HL-60/S4 (cell line): ENCODE data around the gene KCTD16.

Source experiments
- in situ Hi-C: fragments of 300-500 bp; cut with MboI; formaldehyde crosslinking; loops from 2 replicates; pipeline ENCODE4 v1.14.3; 2022; ENCODE audit warnings: low sequenced_read_pairs

Gene KCTD16

DNA sequence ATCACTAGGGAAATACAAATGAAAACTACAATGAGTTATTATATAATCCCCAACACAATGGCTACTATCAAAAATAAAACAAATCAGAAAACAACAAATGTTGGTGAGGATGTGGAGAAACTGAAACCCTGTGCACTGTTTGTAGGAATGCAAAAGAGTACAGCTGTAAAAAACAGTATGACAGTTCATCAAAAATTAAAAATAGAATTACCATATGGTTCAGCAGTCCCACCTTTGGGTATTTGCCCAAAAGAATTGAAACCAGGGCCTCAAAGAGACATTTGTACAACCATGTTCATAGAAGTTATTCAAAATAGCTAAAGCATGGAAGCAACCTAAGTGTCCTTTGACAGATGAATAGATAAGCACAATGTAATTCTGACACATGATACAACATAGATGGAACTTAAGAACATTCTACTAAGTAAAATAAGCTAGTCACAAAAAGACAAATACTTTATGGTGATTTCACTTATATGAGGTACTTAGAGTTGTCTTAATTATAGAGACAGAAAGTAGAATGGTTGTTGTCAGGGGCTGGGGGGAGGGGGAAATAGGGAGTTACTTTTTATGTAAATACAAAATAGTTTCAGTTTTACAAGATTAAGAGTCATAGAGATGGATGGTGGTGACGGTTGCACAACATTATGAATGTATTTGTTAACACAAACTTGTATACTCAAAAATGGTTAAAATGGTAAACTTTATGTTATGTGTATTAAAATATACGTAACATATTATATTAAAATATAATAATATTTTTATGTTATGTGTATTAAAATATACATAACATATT lies 102.8 kb downstream of the KCTD16 start:
- in situ Hi-C loops: no loop called here

DNA sequence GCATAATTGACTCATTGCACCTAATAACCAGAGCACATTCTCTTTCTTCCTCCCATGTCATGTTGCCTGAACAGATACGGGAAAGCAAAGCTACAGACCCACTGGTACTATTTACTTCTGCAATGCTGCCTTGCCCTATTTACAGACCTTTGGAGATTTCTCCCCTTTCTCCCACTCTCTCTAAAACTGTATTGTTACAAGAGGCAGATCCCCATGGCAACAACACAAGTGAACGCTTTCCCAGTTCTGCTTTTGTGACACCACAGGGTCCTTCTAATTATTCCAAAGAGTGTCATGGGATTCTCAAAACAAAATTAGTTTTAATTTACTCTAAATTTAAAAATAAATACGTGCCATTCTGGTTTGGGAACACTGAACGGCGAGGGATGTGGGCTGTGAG lies 104.7 kb downstream of the KCTD16 start:
- in situ Hi-C loops: no loop called here

DNA sequence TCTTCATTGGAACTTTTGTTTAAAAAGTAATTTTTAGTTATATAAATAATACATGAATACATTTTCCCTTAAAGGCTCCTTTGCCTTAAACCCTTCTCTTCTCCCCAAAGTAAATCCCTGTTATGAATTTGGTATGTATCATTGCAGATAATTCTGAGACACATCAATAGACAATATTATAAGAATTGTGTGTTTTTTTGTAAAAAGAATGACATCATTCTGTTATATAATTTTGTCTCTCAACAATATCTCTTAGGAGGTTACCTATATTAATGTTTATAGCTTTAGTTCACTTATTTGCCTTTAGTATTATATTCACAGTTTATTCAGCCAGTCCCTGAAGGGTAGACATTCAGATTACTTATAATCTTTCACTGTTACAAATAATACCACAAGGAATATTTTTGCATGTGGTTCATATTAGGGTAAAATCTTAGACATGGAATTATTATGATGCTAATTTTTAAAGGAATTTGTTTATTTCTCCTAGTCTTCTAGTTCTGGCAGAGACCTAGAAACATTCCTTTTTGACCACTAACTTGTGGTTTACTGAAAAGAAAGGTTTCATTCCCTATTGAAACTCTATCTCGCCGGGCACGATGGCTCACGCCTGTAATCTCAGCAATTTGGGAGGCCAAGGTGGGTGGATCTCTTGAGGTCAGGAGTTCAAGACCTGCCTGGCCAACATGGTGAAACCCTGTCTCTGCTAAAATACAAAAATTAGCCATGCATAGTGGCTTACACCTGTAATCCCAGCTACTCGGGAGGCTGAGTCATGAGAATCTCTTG lies 105.6 kb downstream of the KCTD16 start:
- in situ Hi-C loops: no loop called here

DNA sequence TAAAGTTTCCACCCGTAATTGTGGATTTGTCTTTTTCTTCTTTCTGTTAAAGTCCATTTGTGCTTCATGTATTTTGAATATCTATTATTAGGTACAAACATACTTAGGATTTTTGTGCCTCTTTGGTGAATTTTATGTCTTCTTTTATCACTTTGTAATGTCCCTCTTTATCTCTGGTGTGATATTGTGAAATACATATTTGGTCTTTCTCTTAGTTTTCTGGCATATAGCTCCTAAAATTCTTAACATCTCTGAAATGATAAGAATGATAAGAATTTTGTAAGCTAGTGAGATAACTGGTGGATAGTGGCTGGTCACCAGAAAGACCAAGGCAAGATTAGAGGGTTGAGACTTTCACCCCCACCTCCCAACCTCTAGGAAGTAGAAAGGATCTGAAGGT lies 111.1 kb downstream of the KCTD16 start:
- in situ Hi-C loops: no loop called here

DNA sequence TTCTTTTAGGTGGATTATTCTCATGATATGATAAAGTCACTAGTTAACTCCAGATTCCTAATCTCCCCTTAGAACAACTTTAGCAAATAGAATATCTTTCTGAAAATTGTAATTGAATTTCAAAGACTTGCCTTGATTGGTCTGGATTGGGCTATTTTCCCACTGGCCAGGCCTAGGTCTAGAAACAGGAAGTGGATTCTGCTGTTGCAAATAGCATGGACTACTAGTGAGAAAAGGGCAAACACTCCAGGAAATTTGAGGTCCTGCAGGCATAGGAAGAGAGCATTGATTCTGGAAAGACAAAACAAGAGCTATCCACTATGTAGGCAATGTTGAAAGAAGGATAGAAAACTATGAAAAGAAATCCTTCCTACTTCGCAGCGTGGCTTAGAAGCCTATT lies 113.4 kb downstream of the KCTD16 start:
- in situ Hi-C loops: no loop called here

DNA sequence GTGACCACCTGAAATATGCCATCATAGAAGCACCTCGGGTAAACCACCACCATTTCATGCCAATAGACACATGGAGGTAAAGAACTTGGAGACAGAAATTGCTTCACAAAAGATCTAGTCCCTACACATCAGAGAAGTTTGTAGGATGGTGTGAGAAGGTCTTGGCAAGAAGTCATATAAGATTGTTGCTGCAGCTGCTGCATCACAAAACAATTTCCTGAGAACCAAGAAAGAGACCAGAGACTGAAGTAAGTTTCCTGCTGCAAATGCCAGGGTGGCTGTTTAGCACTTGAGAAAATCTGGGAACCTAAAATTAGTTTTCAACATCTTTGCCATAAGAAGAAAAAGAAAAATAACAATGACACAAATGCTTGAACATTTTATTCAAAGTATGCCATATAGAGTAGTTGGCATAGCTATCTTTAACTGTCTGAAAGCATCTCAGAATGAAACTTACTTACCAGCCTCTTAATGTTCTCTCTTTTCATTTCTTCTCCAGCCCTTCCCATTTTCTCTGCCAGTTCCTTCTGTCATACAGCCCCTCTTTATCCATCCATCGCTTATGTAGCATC lies 114.3 kb downstream of the KCTD16 start:
- in situ Hi-C loops: no loop called here

DNA sequence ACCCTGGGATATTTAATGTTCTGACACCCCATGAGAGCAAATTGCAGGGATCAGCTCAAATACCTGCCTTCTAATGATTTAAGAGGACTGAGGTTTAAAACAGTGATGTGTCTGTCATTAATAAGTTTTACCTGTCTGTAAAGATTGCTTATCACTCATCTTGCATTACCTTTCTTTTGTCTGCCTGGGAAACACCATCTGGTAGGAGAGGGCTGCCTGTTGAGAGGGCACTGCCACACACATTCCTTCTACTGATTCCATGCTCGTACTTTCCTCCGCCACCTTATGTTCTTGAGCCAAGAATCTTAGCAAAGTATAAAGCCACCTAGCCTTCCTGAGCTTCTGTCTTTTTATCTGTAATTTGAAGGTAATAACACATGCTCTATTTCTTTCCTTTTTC lies 118.6 kb downstream of the KCTD16 start:
- in situ Hi-C loops: no loop called here

DNA sequence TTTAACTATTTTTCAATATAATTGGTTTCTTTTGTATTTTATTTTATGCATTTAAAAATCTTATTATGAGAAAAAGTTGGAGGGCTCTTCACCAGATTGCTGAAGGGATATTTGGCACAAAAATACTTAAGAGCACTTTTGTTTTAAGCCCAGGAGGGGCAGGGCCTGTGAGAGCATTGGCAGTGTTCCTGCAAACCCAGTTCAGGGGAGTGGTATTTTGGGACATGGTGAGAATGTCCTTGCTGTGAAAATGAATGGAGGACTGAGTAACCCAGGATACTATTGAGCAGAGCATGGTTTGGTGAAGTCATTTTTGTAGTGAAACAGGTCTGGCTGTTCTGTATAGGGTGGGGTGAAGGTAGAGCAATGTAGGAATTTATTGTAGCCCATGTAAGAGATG lies 121.4 kb downstream of the KCTD16 start:
- in situ Hi-C loops: no loop called here

DNA sequence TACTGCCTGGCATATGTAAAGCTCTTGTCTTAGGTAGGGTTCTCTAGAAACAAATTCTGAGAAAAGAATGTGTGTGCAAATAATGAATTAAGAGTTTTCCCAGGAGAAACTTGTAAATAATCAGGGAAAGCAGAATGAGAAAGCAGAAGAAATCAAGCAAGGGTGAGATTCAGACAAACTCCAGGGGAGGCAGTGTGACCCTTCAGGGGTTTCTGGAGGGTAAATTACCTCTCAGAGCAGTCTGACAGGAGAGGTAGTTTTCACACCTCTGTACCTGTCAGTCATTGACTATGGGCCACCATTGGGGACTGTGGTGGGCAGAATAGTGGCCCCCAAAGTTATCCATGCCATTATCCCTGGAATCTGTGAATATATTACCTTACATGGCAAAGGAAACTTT lies 124.6 kb downstream of the KCTD16 start:
- in situ Hi-C loops: no loop called here

DNA sequence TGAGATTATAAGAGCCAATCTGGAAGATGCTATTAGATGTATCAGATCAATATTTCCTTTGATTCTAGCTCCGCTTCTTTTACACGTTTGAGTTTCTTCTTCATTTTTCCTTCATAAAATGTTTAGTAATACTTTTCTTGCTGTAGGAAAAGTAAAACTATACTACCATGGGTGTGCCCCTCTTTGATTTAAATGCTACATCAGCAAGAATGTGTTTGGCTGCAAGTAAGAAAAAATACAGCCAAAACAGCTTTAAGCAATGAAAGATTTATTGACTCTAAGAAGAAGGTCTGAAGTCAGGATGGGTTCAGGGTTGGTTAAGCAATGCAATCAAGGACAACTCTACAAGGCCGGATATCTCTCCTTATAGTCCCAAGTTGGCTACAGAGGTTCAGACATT lies 126.4 kb downstream of the KCTD16 start:
- in situ Hi-C loops: no loop called here

DNA sequence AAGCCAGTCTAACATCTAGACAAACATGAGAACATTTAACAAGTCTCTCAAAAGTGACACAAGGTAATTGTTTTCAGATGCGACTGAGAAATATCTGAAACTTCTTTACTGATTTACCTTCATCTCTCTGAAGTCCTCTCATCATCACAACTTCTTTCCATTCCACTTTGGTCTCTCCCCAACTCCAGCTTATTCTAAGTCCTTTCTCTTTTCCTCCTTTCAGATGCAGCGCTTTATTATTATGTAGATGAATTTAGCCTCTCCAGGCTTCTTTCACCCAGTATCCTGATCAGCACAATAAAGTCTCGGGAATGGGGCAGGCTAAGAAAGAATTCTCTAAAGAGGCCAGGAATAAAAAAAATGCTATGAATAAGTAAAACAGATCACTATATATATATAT lies 128.0 kb downstream of the KCTD16 start:
- in situ Hi-C loops: no loop called here

DNA sequence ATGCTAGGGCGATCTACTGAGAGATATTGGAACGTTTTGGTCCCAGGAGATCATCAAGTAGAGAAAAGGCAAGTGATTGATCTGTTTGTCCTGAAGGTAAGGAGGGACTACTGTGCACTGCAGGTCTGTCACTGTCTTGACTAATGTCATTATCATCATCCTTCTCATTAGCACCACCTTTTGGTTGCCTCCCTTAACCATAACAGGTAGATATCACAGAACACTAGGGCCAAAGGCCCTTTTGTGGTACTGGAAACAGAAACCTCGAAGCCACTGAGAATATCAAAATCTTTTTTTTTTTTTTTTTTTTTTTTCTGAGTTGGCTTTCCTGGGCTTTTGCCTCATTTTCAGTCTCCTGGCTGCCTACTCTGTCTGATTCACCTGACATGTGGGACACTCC lies 134.0 kb downstream of the KCTD16 start:
- in situ Hi-C loops: no loop called here

DNA sequence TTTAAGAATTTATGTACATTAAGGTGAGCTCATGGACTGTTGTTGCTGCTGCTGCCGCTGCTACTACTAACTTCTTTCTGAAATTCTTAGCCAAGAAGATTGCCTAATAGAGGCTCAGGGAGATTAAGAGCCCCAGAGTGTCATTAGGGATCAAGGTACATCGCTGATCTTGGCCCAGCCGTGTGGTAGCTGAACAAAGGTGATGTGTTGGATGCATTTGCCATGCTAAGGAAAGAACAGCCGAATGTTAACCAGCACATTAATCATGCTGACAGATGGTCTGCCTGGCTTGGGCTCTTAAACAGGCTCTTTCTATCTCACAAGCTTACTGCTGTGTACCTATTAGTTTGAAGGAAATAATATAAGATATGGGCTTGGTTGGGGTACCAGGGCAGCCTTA lies 137.1 kb downstream of the KCTD16 start:
- in situ Hi-C loops: no loop called here

DNA sequence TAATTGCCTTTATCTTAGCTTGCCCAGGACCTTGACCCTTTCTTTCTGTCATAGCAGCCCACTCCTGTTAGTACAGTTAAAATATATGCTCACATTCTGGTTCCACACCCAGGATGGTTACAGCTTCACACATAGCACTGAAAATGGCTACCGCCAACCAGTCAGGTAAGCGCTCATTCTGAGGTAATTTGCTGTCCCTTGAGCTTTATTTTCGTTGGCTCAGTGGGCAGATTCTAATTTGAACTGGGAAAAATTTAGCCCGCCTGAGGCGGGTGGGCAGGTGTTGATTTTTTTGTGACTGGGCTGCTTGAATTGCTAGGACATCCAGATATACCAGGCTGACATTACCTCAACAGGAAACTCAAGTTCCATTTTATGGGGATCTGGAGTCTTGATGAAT lies 137.5 kb downstream of the KCTD16 start:
- in situ Hi-C loops: no loop called here

DNA sequence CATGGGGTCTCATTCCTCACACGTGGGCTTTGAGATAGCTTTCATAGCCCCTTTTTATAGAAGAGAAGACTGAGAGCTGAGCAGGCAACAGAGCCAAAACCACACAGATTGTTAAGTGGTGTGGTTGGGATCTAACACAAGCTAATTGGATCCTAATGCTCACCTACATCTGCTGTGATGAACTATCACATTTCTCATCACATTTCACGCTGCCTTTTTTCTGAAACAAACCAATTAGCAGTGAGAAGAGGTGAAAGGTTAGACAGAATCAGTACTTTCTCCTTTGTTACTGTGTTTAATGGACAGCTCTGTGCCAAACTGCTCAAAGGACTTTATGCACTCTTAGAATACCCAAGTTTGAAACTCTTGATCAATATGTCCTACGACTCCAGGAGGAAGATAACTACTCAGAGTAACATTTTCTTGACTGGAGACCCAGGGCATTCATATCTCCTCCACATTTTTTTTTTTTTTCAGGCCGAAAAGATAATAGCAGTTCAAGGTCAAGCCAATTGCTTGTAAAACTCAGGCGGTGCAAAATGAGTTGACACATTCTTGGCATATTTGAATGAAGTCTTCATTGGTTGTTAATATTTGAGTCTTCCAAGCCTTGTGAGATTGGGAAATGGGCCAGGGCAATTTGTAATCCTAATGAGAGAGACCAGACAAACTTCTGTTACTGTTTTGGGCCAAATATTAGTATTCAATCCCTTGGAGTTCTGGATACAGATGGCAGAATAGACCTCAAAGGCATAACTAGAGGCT lies 138.4 kb downstream of the KCTD16 start:
- in situ Hi-C loops: no loop called here

DNA sequence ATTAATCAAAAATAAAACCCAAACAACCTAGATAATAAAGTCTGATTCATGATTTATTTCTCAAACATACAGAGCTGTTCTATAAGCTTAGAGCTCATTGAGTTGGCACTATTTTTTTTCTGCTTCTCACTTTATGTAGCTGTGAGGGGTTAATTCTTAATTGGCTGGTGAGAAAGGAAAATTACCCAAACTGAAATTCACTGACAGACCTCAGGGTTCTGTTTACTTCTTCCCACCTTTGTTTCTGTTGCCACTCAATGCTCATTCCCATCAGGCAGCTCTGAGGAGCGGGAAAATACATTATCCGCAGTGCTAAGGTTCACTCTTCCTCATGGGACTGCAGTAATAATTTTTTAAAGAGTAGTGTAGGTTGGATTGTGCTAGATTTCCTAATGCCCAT lies 139.9 kb downstream of the KCTD16 start:
- in situ Hi-C loops: no loop called here

DNA sequence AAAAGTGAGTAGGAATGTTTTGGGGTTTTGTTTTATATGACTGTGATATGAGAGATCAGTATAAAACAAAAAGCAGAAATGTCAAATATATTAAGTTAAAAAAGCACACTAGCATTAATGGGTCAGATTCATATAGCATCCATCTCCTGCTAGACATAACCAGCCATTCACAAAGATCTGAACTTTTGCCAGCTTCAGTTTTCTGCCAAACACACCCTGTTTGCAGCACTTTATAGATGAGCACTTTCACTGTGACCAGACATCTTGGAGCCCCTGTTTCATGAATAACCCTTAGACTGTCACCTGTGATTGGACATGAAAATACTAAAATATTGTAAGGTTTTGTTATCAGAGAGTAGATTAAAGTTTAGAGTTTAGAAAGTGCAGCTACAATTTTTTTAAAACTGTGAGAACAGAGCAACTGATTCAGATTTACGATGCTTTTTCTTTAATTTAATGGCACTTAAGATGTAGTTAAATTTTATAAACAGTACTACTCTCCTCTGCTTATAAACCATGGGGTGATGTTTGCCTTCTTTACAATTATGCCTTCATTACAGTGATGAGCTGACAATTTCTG lies 142.6 kb downstream of the KCTD16 start:
- in situ Hi-C loops: no loop called here

DNA sequence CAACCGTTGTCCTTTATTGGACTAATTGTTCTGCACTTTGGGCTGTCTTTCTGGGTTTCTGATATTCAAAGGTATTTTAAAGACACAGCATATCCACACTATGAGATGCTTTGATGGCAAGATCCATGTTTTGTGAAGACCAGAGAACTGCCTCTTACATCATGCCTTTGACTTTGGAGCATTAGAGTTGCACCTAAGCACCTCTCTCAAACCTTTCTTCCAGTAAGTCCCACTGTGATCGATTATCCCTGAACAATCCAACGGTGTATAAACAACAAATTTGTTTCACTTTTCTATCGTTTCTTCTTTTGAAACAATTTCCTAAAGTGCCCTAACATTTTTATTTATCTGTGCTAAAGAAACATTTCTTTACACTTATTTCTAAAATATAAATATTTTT lies 144.4 kb downstream of the KCTD16 start:
- in situ Hi-C loops: no loop called here

DNA sequence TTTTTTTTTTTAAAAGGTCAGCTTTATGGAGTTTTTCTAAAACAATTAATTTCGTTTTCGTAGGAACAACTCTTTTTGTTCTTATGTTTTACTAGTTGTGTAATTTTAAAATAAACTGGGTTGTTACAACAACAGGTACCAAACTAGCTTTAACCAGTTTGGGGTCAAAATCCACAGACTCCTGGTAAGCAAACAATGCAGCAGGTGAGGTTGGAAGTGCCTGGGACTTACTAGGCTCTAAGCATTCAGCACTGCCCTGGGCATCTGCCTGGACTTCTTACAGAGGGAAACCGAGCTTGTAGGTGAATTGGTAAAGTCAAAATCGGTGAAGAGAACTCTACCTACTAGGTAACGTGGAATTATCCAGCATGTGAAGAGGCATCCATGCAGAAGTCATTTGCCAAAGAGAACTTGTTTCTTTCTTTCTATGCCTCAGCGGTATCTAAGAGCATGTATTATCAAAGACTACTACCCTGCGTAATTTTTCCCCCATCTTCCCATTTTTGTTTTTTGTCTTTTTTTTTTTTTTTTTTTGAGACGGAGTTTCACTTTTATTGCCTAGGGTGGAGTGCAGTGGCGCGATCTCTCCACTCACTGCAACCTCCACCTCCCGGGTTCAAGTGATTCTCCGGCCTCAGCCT lies 145.4 kb downstream of the KCTD16 start:
- in situ Hi-C loops: no loop called here

DNA sequence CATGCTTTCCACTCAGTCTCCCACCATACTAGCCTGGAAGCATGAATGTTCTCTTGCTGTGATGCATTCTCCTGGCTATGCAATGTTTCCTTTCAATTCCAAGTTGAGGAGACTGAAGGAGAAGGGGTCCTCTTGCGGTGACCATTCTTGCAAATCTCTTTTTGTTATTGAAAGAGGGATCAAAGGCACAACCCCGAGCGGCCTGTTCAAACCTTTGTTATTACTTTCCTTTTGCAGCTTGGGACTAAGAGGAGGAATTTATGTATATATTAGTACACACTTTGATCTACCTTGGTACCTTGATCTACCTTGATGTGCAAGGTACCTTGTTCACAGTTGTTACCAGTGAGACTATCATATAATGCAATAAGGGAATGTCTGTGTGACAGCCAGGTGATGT lies 147.3 kb downstream of the KCTD16 start:
- in situ Hi-C loops: no loop called here

DNA sequence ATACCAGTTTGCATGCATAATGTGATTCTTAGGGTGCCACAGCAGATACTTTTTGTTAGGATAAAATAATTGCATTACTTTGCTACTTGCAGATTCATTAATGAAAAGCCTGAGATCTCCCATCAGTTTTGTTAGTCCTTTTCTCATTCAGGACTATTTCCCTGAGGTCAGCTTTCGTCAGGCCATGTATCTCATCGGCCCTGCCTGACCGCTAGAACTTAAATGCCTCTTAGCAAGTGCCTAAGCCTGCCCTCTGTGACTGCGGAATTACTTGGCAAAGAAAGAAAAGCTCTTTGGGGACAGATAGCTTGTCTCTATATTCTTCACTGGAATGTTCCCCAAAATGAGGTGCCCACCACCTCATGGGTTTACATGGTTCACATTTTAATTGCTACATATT lies 147.8 kb downstream of the KCTD16 start:
- in situ Hi-C loops: no loop called here
